GM19099 (cell line): ENCODE data around the gene MICAL2.

ENCODE experiments used
- POLR2A ChIP-seq: IDR thresholded peaks from 3 replicates; pipeline ENCODE4 v1.6.1; 2011; ENCODE audit warnings: low read depth; ENCODE audit not compliant: insufficient read length; ENCODE audit errors: extremely low read depth

The MICAL2 gene

GRCh38 chr11:12212174-12212820 is 101.9 kb downstream of the MICAL2 start:
- TF ChIP-seq POLR2A: no peak

GRCh38 chr11:12212821-12213185 is 102.4 kb downstream of the MICAL2 start:
- no peak for TF ChIP-seq POLR2A

- no peak for TF ChIP-seq POLR2A
Observed at GRCh38 chr11:12213883-12214282, 103.5 kb downstream of the MICAL2 start.

GRCh38 chr11:12214751-12215150 is 104.4 kb downstream of the MICAL2 start:
- no peak for TF ChIP-seq POLR2A

GRCh38 chr11:12215181-12215593 is 104.8 kb downstream of the MICAL2 start:
- TF ChIP-seq POLR2A: no peak

- no peak for TF ChIP-seq POLR2A
Observed at GRCh38 chr11:12216041-12216451, 105.7 kb downstream of the MICAL2 start.

GRCh38 chr11:12216671-12217374 is 106.4 kb downstream of the MICAL2 start:
- no peak for TF ChIP-seq POLR2A

GRCh38 chr11:12217879-12218278 is 107.5 kb downstream of the MICAL2 start:
- no peak for TF ChIP-seq POLR2A

GRCh38 chr11:12218909-12219308 is 108.5 kb downstream of the MICAL2 start:
- TF ChIP-seq POLR2A: no peak

GRCh38 chr11:12219757-12220156 is 109.4 kb downstream of the MICAL2 start:
- TF ChIP-seq POLR2A: no peak

GRCh38 chr11:12220305-12220704 is 109.9 kb downstream of the MICAL2 start:
- TF ChIP-seq POLR2A: no peak

GRCh38 chr11:12221051-12221535 is 110.7 kb downstream of the MICAL2 start:
- no peak for TF ChIP-seq POLR2A

GRCh38 chr11:12222055-12222792 is 111.8 kb downstream of the MICAL2 start:
- no peak for TF ChIP-seq POLR2A

- TF ChIP-seq POLR2A: no peak
Observed at GRCh38 chr11:12223771-12224536, 113.6 kb downstream of the MICAL2 start.

GRCh38 chr11:12224537-12224893 is 114.1 kb downstream of the MICAL2 start:
- no peak for TF ChIP-seq POLR2A
